Mucosa of rectum (tissue), 2 donors: ENCODE measurements around the gene ZNF536.

Source experiments
- H3K27ac ChIP-seq, 2 donors: one replicate each; pipeline ENCODE4 v1.7.0; 2013; ENCODE audit warnings: inconsistent platforms in 2 of 2, low read depth in 2 of 2, low read length in 2 of 2
- H3K27me3 ChIP-seq, 2 donors: one replicate each; pipeline ENCODE4 v1.7.0; 2013; ENCODE audit warnings: low read length in 2 of 2; ENCODE audit not compliant: control insufficient read depth in 2 of 2, insufficient read depth in 2 of 2
- H3K36me3 ChIP-seq, 2 donors: one replicate each; pipeline ENCODE4 v1.7.0; 2013; ENCODE audit warnings: low read length in 2 of 2; ENCODE audit not compliant: control insufficient read depth in 2 of 2, insufficient read depth in 2 of 2
- H3K4me1 ChIP-seq, 2 donors: one replicate each; pipeline ENCODE4 v1.7.0; 2013; ENCODE audit warnings: low read length in 2 of 2, mild to moderate bottlenecking in 1 of 2; ENCODE audit not compliant: control insufficient read depth in 2 of 2, insufficient read depth in 2 of 2
- H3K4me3 ChIP-seq, 2 donors: one replicate each; pipeline ENCODE4 v1.7.0; 2013; ENCODE audit warnings: low read length in 2 of 2
- H3K9ac ChIP-seq, 2 donors: one replicate each; pipeline ENCODE4 v1.7.0; 2013; ENCODE audit warnings: low read length in 2 of 2, low read depth in 1 of 2, mild to moderate bottlenecking in 1 of 2
- H3K9me3 ChIP-seq, 2 donors: one replicate each; pipeline ENCODE4 v1.7.0; 2013; ENCODE audit warnings: low read length in 2 of 2; ENCODE audit not compliant: control insufficient read depth in 2 of 2
- donor health status: healthy.
- donor health status: Normal muscosa, but diverticular disease.

ZNF536 gene

DNA sequence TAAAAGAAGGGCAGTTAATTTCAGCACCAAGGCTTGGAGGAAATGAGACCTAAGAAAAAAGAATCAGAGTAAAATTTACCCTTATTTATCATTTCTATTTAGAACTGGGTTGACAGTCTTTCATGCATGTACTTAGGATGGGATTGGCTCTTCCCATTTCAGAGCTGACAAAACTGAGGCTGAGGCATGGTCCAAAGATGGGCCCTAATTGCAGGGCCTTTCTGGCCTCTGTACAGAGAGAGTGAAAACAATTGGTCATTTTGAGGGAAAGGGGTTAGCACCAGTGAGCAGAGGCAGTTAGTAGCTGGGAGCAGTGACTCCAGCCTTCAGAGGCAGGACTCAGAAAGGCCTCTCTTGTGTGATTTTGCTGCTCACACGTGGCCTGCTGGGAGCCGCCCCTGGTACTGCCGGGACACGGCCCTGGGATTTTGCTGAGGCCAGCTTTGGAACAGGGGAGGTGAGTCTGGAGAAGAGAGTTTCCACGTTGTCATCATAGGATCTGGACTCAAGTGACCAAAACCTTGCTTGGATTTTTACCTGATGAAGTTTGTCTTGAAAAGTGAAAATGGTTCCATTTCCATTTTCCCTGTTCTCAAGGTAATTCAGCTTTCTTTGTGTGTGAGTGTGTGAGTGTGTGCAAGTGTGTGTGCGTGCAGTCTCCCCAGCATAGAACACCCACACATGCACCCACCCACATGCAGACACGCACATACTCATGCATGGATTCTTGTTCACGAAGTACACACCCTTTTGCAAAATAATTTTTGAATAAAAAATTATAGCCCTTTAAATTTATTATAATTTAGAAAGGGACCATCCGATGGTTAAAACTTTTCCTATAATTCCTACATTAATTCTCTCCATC lies at the start of gene ZNF536:
ZNF536 (plus strand) TSS at position 425 of the 865 bp plus-strand sequence. CDS start 71,179 bp downstream, outside the sequence.
- Histone ChIP-seq H3K4me3 (no peak within 1 kb of the TSS), H3K4me1 (no peaks in the 10 kb centered on the region), H3K36me3 (no peaks in the 10 kb centered on the region), H3K27ac (no peak within 1 kb of the TSS), H3K9me3 (no peaks in the 10 kb centered on the region), H3K9ac (no peak within 1 kb of the TSS), H3K27me3 (peaks cover 9 to 12% of the 10 kb centered on the region in 2 donors)

DNA sequence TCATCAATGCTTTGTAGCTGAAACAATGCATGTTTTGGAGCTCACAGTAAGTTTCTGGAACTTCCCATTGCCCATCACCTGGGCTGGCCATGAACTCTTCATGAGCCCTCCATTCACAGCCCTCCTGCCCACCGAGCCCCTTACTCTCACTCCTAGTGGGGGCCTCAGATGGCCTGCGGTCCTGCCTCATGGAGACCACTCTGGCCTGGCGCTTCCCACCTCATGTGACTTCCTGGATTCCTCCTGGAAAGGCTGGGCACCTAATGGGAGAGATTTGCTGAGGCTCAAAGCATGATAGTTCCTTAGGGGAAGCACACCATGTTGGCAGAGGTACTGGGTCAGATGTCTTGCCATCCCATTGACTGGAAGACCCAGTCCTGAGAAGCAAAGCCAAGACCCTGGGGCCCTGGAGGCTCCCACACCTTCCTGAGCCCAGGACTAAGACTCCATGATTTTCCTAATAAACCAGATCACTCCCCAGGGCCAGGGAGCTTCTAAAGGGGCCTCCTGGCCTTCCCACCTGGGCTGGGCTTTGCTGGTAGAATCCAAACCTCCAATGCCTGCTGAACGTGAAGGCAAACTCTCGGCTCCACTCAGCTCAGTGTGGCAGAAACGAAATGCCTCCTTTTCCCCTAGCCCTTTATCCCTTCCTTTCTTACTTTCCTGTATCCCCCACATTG lies 49.4 kb upstream of the ZNF536 start:
- Histone ChIP-seq H3K4me1 (no peaks in the 10 kb centered on the region), H3K4me3 (no peak overlapping the region), H3K27me3 (no peaks in the 10 kb centered on the region), H3K36me3 (no peaks in the 10 kb centered on the region), H3K9me3 (no peaks in the 10 kb centered on the region), H3K9ac (no peak overlapping the region), H3K27ac (no peak overlapping the region)

GRCh38 chr19:30323904-30324303 lies 48.3 kb upstream of the ZNF536 start:
- H3K4me1 ChIP-seq: no peaks in the 10 kb centered on the region
- no peak overlapping the region for H3K27ac ChIP-seq
- H3K27me3 ChIP-seq: no peaks in the 10 kb centered on the region
- H3K36me3 ChIP-seq: no peaks in the 10 kb centered on the region
- H3K9me3 ChIP-seq: no peaks in the 10 kb centered on the region
- no peak overlapping the region for H3K9ac ChIP-seq
- no peak overlapping the region for H3K4me3 ChIP-seq

GRCh38 chr19:30324982-30325381 lies 47.2 kb upstream of the ZNF536 start:
- Histone ChIP-seq H3K27ac (no peak overlapping the region), H3K9ac (no peak overlapping the region), H3K4me3 (no peak overlapping the region), H3K36me3 (no peaks in the 10 kb centered on the region), H3K27me3 (no peaks in the 10 kb centered on the region), H3K4me1 (no peaks in the 10 kb centered on the region), H3K9me3 (no peaks in the 10 kb centered on the region)

GRCh38 chr19:30325676-30326392 lies 46.4 kb upstream of the ZNF536 start:
- H3K9ac ChIP-seq: no peak overlapping the region
- no peaks in the 10 kb centered on the region for H3K9me3 ChIP-seq
- H3K4me1 ChIP-seq: no peaks in the 10 kb centered on the region
- no peaks in the 10 kb centered on the region for H3K36me3 ChIP-seq
- H3K27me3 ChIP-seq: no peaks in the 10 kb centered on the region
- H3K4me3 ChIP-seq: no peak overlapping the region
- H3K27ac ChIP-seq: no peak overlapping the region

- Histone ChIP-seq H3K9me3 (no peaks in the 10 kb centered on the region), H3K4me3 (no peak overlapping the region), H3K27ac (no peak overlapping the region), H3K4me1 (no peaks in the 10 kb centered on the region), H3K27me3 (no peaks in the 10 kb centered on the region), H3K36me3 (no peaks in the 10 kb centered on the region), H3K9ac (no peak overlapping the region)
Observed at GRCh38 chr19:30326393-30326710, 45.8 kb upstream of the ZNF536 start.

DNA sequence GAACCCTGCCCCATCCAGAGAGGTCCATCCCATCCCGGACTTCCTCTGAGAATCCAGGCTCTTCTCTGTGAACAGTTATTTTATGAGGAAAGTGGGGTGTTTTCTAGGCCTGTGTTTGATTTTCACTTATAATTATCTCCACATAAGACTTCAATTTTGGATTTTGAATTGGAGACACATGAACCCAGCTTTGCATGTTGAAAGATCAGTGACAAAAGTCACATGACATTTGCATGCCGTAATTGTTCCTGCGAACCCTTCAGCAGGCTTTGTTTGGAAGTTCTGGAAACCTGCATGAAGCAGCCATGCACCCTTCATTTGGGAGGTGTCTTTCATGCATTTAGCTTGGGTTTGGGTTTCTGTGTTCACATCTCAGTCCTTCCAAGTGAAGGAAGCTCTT lies 44.9 kb upstream of the ZNF536 start:
- H3K36me3 ChIP-seq: no peaks in the 10 kb centered on the region
- H3K4me3 ChIP-seq: no peak overlapping the region
- H3K4me1 ChIP-seq: no peaks in the 10 kb centered on the region
- H3K27ac ChIP-seq: no peak overlapping the region
- H3K9me3 ChIP-seq: no peaks in the 10 kb centered on the region
- no peaks in the 10 kb centered on the region for H3K27me3 ChIP-seq
- H3K9ac ChIP-seq: no peak overlapping the region

- no peaks in the 10 kb centered on the region for H3K4me1 ChIP-seq
- H3K9me3 ChIP-seq: no peaks in the 10 kb centered on the region
- no peak overlapping the region for H3K27ac ChIP-seq
- H3K27me3 ChIP-seq: no peaks in the 10 kb centered on the region
- H3K36me3 ChIP-seq: no peaks in the 10 kb centered on the region
- no peak overlapping the region for H3K9ac ChIP-seq
- no peak overlapping the region for H3K4me3 ChIP-seq
Observed at GRCh38 chr19:30328096-30328495, 44.1 kb upstream of the ZNF536 start.

GRCh38 chr19:30330266-30330665 lies 41.9 kb upstream of the ZNF536 start:
- H3K4me1 ChIP-seq: no peaks in the 10 kb centered on the region
- H3K9ac ChIP-seq: no peak overlapping the region
- H3K27me3 ChIP-seq: no peaks in the 10 kb centered on the region
- no peak overlapping the region for H3K4me3 ChIP-seq
- no peak overlapping the region for H3K27ac ChIP-seq
- no peaks in the 10 kb centered on the region for H3K36me3 ChIP-seq
- no peaks in the 10 kb centered on the region for H3K9me3 ChIP-seq
